K562 (cell line): ENCODE results near the gene COX6B2. TPM values are rescaled to one million over a fixed set of nuclear protein-coding genes. Genes with fewer than 3 reads are reported as not detected.

ENCODE experiments used
- BRCA1 ChIP-seq, 2 experiments: fragments of 450-650 bp in 1 of 2; sonication (generic) in 1 of 2; formaldehyde crosslinking in 1 of 2; IDR thresholded peaks; 2 replicates each; pipeline versions ENCODE4 v1.5.0 to v1.6.1; 2017 to 2020; ENCODE audit warnings: mild to moderate bottlenecking in 1 of 2, missing genetic modification reagents in 1 of 2
- CBFA2T2 ChIP-seq: fragments of 450-650 bp; conservative IDR thresholded peaks from 2 replicates; pipeline ENCODE4 v1.6.1; 2017; ENCODE audit warnings: mild to moderate bottlenecking
- CBX8 ChIP-seq: fragments of 200-600 bp; sonication (generic); IDR thresholded peaks from 2 replicates; pipeline ENCODE4 v1.6.1; 2012; ENCODE audit warnings: borderline replicate concordance, mixed run types, low read depth, mild to moderate bottlenecking, moderate library complexity, mixed read lengths, low read length, control low read depth, inconsistent platforms; ENCODE audit not compliant: poor library complexity, severe bottlenecking; ENCODE audit errors: extremely low read depth
- DMBX1 ChIP-seq: fragments of 250-450 bp; sonication (Bioruptor Pico); IDR thresholded peaks from 2 replicates; pipeline ENCODE4 v1.8.0; 2022; ENCODE audit warnings: inconsistent platforms, mild to moderate bottlenecking, moderate library complexity, borderline replicate concordance
- ETV1 ChIP-seq: fragments of 450-650 bp; conservative IDR thresholded peaks from 2 replicates; pipeline ENCODE4 v1.6.1; 2016; ENCODE audit warnings: missing genetic modification characterization, control low read depth, low read depth, missing compliant biosample characterization
- EZH2 ChIP-seq: IDR thresholded peaks from 2 replicates; pipeline ENCODE4 v1.6.1; 2012; ENCODE audit warnings: low read depth, mild to moderate bottlenecking, inconsistent platforms, low read length, borderline replicate concordance
- POU5F1 ChIP-seq: fragments of 150-350 bp; IDR thresholded peaks from 2 replicates; pipeline ENCODE4 v1.6.1; 2014; ENCODE audit warnings: borderline replicate concordance, low read length, low read depth, mild to moderate bottlenecking; ENCODE audit not compliant: partially characterized antibody
- RBM39 ChIP-seq: fragments of 200-400 bp; formaldehyde crosslinking; optimal IDR thresholded peaks from 2 replicates; pipeline ENCODE3; 2018; ENCODE audit warnings: low read depth, low read length
- SAFB2 ChIP-seq: fragments of 200-400 bp; formaldehyde crosslinking; IDR thresholded peaks from 2 replicates; pipeline ENCODE4 v1.6.1; 2018; ENCODE audit warnings: borderline replicate concordance, low read length, low read depth, moderate library complexity; ENCODE audit not compliant: severe bottlenecking
- SMARCC2 ChIP-seq: fragments of 450-650 bp; IDR thresholded peaks from 2 replicates; pipeline ENCODE4 v1.6.1; 2017; ENCODE audit warnings: antibody characterized with exemption, moderate library complexity, mild to moderate bottlenecking, low read depth
- TBP ChIP-seq: optimal IDR thresholded peaks from 2 replicates; pipeline ENCODE3; 2011; ENCODE audit warnings: low read depth, low read length, improper control_type of control experiment
- ZBTB40 ChIP-seq, 2 experiments: fragments of 450-650 bp in 1 of 2; sonication (generic) in 1 of 2; formaldehyde crosslinking in 1 of 2; IDR thresholded peaks; 2 replicates each; pipeline versions ENCODE4 v1.7.1 to v1.9.0; 2016 to 2022; ENCODE audit warnings: inconsistent platforms in 1 of 2, mild to moderate bottlenecking in 1 of 2, missing genetic modification reagents in 1 of 2
- ZNF165 ChIP-seq: fragments of 250-450 bp; sonication (Bioruptor Pico); IDR thresholded peaks from 2 replicates; pipeline ENCODE4 v1.4.0; 2020; ENCODE audit warnings: borderline replicate concordance
- ZNF217 ChIP-seq: sonication (generic); formaldehyde crosslinking; IDR thresholded peaks from 2 replicates; pipeline ENCODE4 v1.8.0; 2022; ENCODE audit warnings: mild to moderate bottlenecking, missing genetic modification reagents
- ZNF512 ChIP-seq: IDR thresholded peaks from 2 replicates; pipeline ENCODE4 v1.6.1; 2016; ENCODE audit warnings: missing genetic modification characterization, missing compliant biosample characterization
- ZNF57 ChIP-seq: fragments of 450-650 bp; formaldehyde crosslinking; IDR thresholded peaks from 2 replicates; pipeline ENCODE4 v1.4.0; 2020; ENCODE audit warnings: mild to moderate bottlenecking, moderate library complexity
- polyA plus RNA-seq, 8 experiments: library from polyadenylated mRNA; depleted of rRNA in 4 of 8; stranded (reverse) in 5 of 8; unstranded in 3 of 8; fragments of >200 nt; fragmentation: Nextera tagmentation in 2 of 8; fragmentation: Illumina TruSeq in 1 of 8; extraction: Ambion mirVana in 2 of 8; extraction: Trizol in 1 of 8; gene quantifications; 2 replicates each; pipeline versions ENCODE4 v1.2.1 to v1.2.3, GENCODE V29; 2011 to 2014; ENCODE audit warnings: inconsistent platforms in 1 of 8, missing spikeins in 1 of 8
- total RNA-seq, 7 experiments: library from RNA; depleted of rRNA in 6 of 7; stranded (reverse); fragments of >200 nt in 6 of 7; fragmentation: Illumina TruSeq in 2 of 7; extraction: Trizol in 2 of 7; gene quantifications; 2 replicates each; pipeline versions ENCODE4 v1.2.1 to v1.2.3, GENCODE V29; 2011 to 2021; ENCODE audit warnings: low replicate concordance in 1 of 7

Gene COX6B2
- total and polyA plus RNA-seq, 9 of the 15 experiments (the other 6 are each of a cell fraction or from before 2014, with no cell fraction given), result 0.40 to 2.5 (median 0.83) TPM

DNA sequence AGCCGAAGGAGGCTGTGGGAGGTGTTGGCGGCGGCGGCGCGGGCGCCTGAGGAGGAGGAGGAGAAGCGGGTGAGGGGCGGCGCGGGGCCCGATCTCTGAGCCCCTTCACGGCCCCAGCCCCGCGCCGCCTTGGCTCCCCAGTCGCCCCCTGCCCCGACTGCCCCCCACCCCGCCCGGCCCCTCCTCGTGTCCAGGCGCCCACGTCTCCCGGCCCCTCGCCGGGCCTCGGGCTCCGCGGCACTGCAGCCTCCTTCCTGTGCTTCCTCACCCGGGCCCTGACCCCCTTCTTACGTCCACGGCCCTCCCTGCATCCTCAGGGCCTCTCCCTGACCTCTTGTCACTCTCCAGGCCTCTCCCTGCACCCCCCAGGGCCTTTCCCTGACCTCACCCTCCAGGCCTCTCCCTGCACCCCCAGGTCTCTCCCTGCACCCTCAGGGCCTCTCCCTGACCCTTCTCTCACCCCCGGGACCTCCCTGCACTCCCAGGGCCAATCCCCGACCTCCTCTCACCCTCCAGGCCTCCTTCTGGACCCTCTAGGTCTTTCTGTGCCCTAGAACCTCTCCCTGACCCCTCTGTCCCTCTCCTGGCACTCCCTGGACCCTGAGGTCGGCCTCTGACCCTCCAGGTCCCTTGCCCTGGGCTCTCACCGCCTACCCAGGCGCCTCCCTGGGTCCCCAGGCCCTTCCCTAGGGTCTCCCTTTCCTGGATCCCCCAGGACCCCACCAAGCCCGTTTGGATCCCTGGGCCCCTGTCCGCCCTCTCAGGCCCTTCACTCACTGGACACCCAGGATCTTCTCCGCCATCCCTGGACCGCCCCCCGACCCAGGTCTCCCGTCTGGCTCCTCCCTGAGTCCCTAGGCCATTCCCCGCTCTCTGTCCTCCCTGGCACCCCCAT is 14.4 kb downstream of the COX6B2 start (continued):
- TF ChIP-seq ZBTB40 (IDR thresholded peaks at IDR 0.05) (no peak), ZBTB40 (CRISPR knock-in tag; IDR thresholded peaks at IDR 0.05) (no peak), RBM39 (no peak), BRCA1 (IDR thresholded peaks at IDR 0.05) (no peak), BRCA1 (CRISPR knock-in tag; IDR thresholded peaks at IDR 0.05) (no peak), EZH2 (no peak), ZNF57 (CRISPR knock-in tag) (no peak), SAFB2 (no peak), TBP (no peak), CBX8 (no peak), ZNF217 (no peak), ZNF165 (no peak), ZNF512 (tag) (no peak), POU5F1 (no peak), CBFA2T2 (no peak), SMARCC2 (no peak), ETV1 (tag) (no peak), DMBX1 (CRISPR knock-in tag) (no peak)
